ENCODE results near the gene CC2D1B.

The CC2D1B gene

GRCh38 chr1:52352690-52353089, 13.3 kb downstream of the CC2D1B start:
- no peaks in the 10 kb centered on the region for H3K79me2 ChIP-seq (ENCODE audit: insufficient read depth, low read depth)
- H4K20me1 ChIP-seq (ENCODE audit: insufficient read depth), result no peaks in the 10 kb centered on the region
- H3K27ac ChIP-seq, result no peak overlapping the region
- no peak overlapping the region for H3K9ac ChIP-seq
- H2AFZ ChIP-seq (ENCODE audit: low read depth), result no peak overlapping the region
- H3K4me2 ChIP-seq, result no peak overlapping the region
- no peaks in the 10 kb centered on the region for H3K4me1 ChIP-seq (ENCODE audit: low read depth, poor library complexity, severe bottlenecking)
- TF ChIP-seq CTCF (conservative IDR thresholded peaks at IDR 0.05; ENCODE audit: low read depth, low read length), result no peak
- no peak overlapping the region for H3K4me3 ChIP-seq (IDR thresholded peaks at IDR 0.05; ENCODE audit: insufficient read depth, low read depth, low read length)
- no peaks in the 10 kb centered on the region; the same call in 1 of the 2 replicates for H3K36me3 ChIP-seq (ENCODE audit: insufficient read depth)
- H3K27me3 ChIP-seq (ENCODE audit: insufficient read depth, low read depth), result no peaks in the 10 kb centered on the region

GRCh38 chr1:52348704-52349300, 17.2 kb downstream of the CC2D1B start:
- H3K27me3 ChIP-seq (ENCODE audit: insufficient read depth, low read depth), result no peaks in the 10 kb centered on the region
- H3K79me2 ChIP-seq (ENCODE audit: insufficient read depth, low read depth), result no peaks in the 10 kb centered on the region
- no peak overlapping the region for H2AFZ ChIP-seq (ENCODE audit: low read depth)
- H3K4me1 ChIP-seq (ENCODE audit: low read depth, poor library complexity, severe bottlenecking), result no peaks in the 10 kb centered on the region
- H3K4me2 ChIP-seq, result no peak overlapping the region
- H3K9ac ChIP-seq, result no peak overlapping the region
- H4K20me1 ChIP-seq (ENCODE audit: insufficient read depth), result no peaks in the 10 kb centered on the region
- H3K4me3 ChIP-seq (IDR thresholded peaks at IDR 0.05; ENCODE audit: insufficient read depth, low read depth, low read length), result no peak overlapping the region
- H3K27ac ChIP-seq, result no peak overlapping the region
- no peak for TF ChIP-seq CTCF (conservative IDR thresholded peaks at IDR 0.05; ENCODE audit: low read depth, low read length)
- no peaks in the 10 kb centered on the region for H3K36me3 ChIP-seq (ENCODE audit: insufficient read depth)

GRCh38 chr1:52346653-52347052, 19.4 kb downstream of the CC2D1B start:
- Histone ChIP-seq H3K27ac (no peak overlapping the region), H3K27me3 (ENCODE audit: insufficient read depth, low read depth) (no peaks in the 10 kb centered on the region), H3K36me3 (ENCODE audit: insufficient read depth) (no peaks in the 10 kb centered on the region), H3K4me2 (no peak overlapping the region), H4K20me1 (ENCODE audit: insufficient read depth) (no peaks in the 10 kb centered on the region), H2AFZ (ENCODE audit: low read depth) (no peak overlapping the region), H3K9ac (no peak overlapping the region), H3K4me1 (ENCODE audit: low read depth, poor library complexity, severe bottlenecking) (no peaks in the 10 kb centered on the region), H3K79me2 (ENCODE audit: insufficient read depth, low read depth) (no peaks in the 10 kb centered on the region), H3K4me3 (IDR thresholded peaks at IDR 0.05; ENCODE audit: insufficient read depth, low read depth, low read length) (no peak overlapping the region)
- no peak for TF ChIP-seq CTCF (conservative IDR thresholded peaks at IDR 0.05; ENCODE audit: low read depth, low read length)

GRCh38 chr1:52345252-52345651, 20.8 kb downstream of the CC2D1B start:
- no peak for TF ChIP-seq CTCF (conservative IDR thresholded peaks at IDR 0.05; ENCODE audit: low read depth, low read length)
- Histone ChIP-seq H3K36me3 (ENCODE audit: insufficient read depth) (no peaks in the 10 kb centered on the region), H3K79me2 (ENCODE audit: insufficient read depth, low read depth) (no peaks in the 10 kb centered on the region), H3K9ac (no peak overlapping the region), H3K27ac (no peak overlapping the region), H3K4me3 (IDR thresholded peaks at IDR 0.05; ENCODE audit: insufficient read depth, low read depth, low read length) (no peak overlapping the region), H3K4me1 (ENCODE audit: low read depth, poor library complexity, severe bottlenecking) (no peaks in the 10 kb centered on the region), H3K27me3 (ENCODE audit: insufficient read depth, low read depth) (no peaks in the 10 kb centered on the region), H4K20me1 (ENCODE audit: insufficient read depth) (no peaks in the 10 kb centered on the region), H2AFZ (ENCODE audit: low read depth) (no peak overlapping the region), H3K4me2 (no peak overlapping the region)

Measured in KMS-11 (cell line).